NCI-H446 treated with DMSO at 0.1 percent for 48 hours (cell line): ENCODE results near the gene RNF2.
A peak's percentile ranks its signal among the peaks of the same experiment; 100 is the strongest.

ENCODE experiments used
- DNase-seq: peaks from one replicate; lab custom pipeline; 2025; lab: John Stamatoyannopoulos, UW

The RNF2 gene

DNA sequence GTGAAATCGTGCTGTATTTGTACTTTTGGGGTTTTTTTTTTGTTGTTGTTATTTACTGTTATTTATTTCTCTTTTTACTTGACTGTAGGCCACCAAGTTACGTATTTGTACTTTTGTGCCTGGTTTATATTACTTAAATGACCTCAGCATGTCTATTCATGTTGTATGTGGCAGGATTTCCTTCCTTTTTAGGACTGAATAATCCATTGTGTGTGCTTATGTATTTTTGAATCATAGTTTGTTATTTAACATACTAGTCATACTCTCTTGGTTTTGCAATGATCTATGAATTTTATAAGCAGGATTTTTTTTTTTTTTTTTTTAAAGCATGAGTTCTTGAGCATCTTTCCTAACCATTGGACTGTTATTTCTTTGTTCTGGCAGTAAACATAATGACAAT lies 51.2 kb downstream of the RNF2 start:
- DNase-seq, result no peak

- DNase-seq, result no peak
Measured at GRCh38 chr1:185104083-185104482, 58.7 kb downstream of the RNF2 start.

- DNase-seq, result no peak
Measured at GRCh38 chr1:185105121-185105520, 59.8 kb downstream of the RNF2 start.

DNA sequence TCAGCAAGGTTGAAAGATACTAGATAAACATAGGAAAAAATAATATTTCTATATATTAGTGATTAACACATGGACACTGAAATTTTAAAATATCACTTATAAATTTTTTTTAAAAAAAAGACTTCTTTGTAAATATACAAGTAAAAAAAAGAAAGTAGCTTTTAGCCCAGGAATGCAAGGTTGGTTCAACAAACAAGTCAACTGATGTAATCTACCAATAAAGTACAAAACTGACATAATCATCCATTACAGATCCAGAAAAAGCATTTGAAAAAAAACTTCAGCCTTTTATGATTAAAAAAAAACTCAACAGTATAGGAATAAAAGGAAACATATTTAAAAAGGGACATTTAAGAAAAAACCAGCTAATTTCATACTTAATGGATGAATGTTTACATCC lies 63.0 kb downstream of the RNF2 start:
- DNase-seq, result no peak

GRCh38 chr1:185110145-185110544 lies 64.8 kb downstream of the RNF2 start:
- no peak for DNase-seq

DNA sequence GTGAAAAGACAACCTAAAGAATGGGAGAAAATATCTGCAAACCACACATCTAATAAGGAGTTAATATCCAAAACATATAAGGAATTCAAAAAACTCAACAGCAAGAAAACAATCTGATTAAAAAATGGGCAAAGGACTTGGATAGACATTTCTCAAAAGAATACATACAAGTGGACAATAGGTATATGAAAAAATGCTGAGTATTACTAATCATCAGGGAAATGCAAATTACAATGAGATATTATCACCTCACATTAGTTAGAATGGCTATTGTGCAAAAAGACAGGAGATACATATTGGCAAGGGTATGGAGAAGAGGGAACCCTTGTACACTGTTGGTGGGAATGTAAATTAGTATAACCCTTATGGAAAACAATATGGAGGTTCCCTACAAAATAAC lies 66.5 kb downstream of the RNF2 start:
- no peak for DNase-seq

DNA sequence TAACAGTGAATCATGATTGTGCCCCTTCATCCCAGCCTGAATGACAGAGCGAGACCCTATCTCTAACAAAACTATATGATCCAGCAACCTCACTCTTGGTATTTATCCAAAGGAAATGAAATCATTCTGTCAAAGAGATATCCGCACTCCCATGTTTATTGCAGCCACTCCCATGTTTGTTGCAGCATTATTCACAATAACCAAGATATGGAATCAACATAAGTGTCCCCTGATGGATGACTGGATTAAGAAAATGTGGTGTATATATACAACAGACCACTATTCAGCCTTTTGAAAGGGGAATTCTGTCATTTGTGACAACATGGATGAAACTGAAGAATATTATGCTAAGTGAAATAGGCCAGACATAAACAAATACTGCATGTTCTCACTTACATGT lies 67.0 kb downstream of the RNF2 start:
- no peak for DNase-seq

- no peak for DNase-seq
Measured at GRCh38 chr1:185129708-185130107, 84.3 kb downstream of the RNF2 start.

DNA sequence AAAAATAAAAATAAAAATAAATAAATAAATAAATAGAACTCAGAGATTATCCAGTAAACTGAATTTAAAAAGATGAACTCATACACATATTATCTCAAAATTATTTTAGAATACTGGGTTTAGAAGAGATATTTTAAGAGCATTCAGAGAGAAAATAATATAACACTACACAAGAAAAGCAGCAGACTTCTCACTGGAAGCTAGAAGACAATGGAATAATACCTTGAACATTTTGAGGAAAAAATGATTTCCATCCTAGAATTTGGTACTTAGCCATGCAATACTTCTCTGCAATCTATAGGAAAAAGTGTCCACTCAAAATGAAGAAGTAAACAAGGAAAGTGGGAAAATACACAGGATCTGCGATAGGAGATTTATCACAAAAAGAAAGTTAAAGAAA lies 87.2 kb downstream of the RNF2 start:
- DNase-seq, result no peak

GRCh38 chr1:185137896-185138545 lies 92.7 kb downstream of the RNF2 start:
- no peak for DNase-seq

GRCh38 chr1:185139246-185139645 lies 93.9 kb downstream of the RNF2 start:
- peak; percentile 12 for DNase-seq

DNA sequence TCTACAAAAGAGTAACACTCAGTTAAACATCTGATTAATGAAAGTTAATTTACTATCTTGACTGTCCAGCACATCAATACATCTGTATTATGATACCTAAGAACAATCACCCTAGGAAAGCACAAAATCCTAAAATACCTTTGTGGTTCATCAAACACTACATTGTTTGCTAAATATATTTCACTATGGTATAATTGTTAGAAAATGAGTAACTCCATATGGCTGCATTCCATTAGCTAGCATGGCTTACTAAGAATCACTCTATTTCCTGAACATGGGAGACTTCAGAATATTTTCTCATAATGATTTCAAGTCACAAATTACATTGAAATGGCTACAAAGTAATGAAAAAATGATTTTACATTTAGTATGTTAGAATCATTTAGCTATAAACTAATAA lies 98.9 kb downstream of the RNF2 start:
- DNase-seq, result no peak

DNA sequence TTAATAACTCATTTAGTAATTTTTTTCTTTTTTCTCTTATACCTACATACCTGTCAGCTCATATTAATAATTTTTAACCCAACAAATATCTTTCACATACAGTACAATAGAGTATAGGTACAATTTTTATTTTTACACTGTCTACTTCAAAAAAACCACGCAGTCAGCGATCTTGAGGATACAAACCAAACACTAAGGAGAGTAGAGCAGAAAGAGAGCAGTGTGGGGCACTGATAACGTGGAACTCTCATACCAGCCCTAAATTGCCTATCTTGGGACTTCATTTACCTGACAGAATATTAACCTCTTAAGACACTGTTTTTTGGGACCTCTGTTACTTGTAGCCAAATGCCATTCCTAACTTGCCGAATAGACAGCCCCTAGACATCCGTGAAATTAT lies 105.9 kb downstream of the RNF2 start:
- DNase-seq, result no peak
